Upper lobe of left lung (tissue), 6 donors: ENCODE results near the gene BNIP2. TPM values are rescaled to one million over a fixed set of nuclear protein-coding genes. Genes with fewer than 3 reads are reported as not detected.

Source experiments
- ATAC-seq, 2 donors: fragments of 200-7000 bp; cut with Tn5 transposase; one replicate each; pipeline ENCODE4 v1.9.1; 2022; ENCODE audit warnings: mild to moderate bottlenecking in 2 of 2, moderate library complexity in 2 of 2; ENCODE audit not compliant: low FRiP score in 2 of 2
- DNase-seq, 2 donors: peaks; one replicate each; pipeline ENCODE4 v3.0.0-alpha.2; 2019 to 2020
- H3K27ac ChIP-seq, 4 donors: fragments of 200-600 bp; sonication (generic); one replicate each; pipeline ENCODE4 v1.5.1; 2016 to 2019
- H3K27me3 ChIP-seq, 4 donors: fragments of 200-600 bp; sonication (generic); one replicate each; pipeline ENCODE4 v1.5.1; 2017 to 2019
- H3K36me3 ChIP-seq, 4 donors: fragments of 200-600 bp; sonication (generic); one replicate each; pipeline ENCODE4 v1.5.1; 2016 to 2019
- H3K4me1 ChIP-seq, 4 donors: fragments of 200-600 bp; sonication (generic); one replicate each; pipeline ENCODE4 v1.5.1; 2018 to 2019
- H3K4me3 ChIP-seq, 4 donors: fragments of 200-600 bp; sonication (generic); one replicate each; pipeline ENCODE4 v1.5.1; 2017 to 2019; ENCODE audit warnings: mild to moderate bottlenecking in 2 of 4, moderate library complexity in 1 of 4
- H3K9me3 ChIP-seq, 4 donors: fragments of 200-600 bp; sonication (generic); one replicate each; pipeline ENCODE4 v1.5.1; 2018 to 2019
- EP300 ChIP-seq, 4 donors: sonication (generic); formaldehyde crosslinking; IDR thresholded peaks; one replicate each; pipeline ENCODE4 v1.5.1; 2017; ENCODE audit warnings: antibody characterized with exemption in 4 of 4, control low read depth in 2 of 4
- POLR2A ChIP-seq, 4 donors: fragments of 450-650 bp; IDR thresholded peaks; one replicate each; pipeline ENCODE4 v1.5.1; 2016 to 2017; ENCODE audit warnings: antibody characterized with exemption in 4 of 4, mild to moderate bottlenecking in 2 of 4
- POLR2AphosphoS5 ChIP-seq, 2 donors: sonication (generic); formaldehyde crosslinking; IDR thresholded peaks; one replicate each; pipeline ENCODE4 v1.5.1; 2017; ENCODE audit warnings: antibody characterized with exemption in 2 of 2
- WGBS, 2 donors: methylation state at CpG; one replicate each; pipeline ENCODE4 v1.1.5; 2017 to 2018; 5-methylcytosine and 5-hydroxymethylcytosine counted together
- total RNA-seq, 6 donors: library from RNA; depleted of rRNA in 4 of 6; stranded (reverse); fragments of >200 nt in 4 of 6; gene quantifications; one replicate each; pipeline versions ENCODE4 v1.1.0 to v1.2.1, GENCODE V29; 2016 to 2021
- TF ChIP-seq, protein P1 (sequence below), 6 experiments: fragments of 450-650 bp in 4 of 6; fragments of 200-600 bp in 2 of 6; sonication (generic) in 2 of 6; IDR thresholded peaks; one replicate each; pipeline ENCODE4 v1.5.1; 2016 to 2019; ENCODE audit warnings: antibody characterized with exemption in 6 of 6
- donor health status: DM: no; HTN: no; CAD: no; lungs with moderate emphysema.
- donor health status: DM: no; HTN: yes; CAD: no; lungs with severe emphysema.

BNIP2 gene
- total RNA-seq, 6 donors from 2014 or later = 95.0 to 286 (median 152) TPM

DNA sequence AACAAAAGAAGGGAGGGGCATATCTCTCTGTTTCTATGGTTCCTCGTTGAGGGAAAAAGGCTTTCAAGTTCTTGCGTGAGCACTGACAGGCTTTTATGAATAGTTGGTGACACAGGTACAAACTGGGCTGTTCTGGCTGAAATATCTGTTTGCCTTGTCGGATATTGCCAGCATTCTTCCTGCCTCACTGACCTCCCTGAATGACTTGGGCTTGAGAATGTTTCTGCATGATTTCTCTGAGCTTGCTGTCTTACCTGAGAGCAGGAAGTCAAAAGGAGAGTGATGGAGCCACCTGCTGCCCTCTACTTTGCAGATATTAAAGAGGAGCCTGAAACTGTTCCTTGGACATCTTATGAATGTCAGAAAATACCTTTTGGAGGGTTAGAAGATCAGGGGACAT is 72.7 kb downstream of the BNIP2 start:
- Histone ChIP-seq H3K36me3 (no peaks in the 10 kb centered on the region), H3K4me3 (no peak overlapping the region), H3K9me3 (no peaks in the 10 kb centered on the region), H3K27ac (no peak overlapping the region), H3K4me1 (peaks cover 0 to 3% (median 0%) of the 10 kb centered on the region in 4 donors), H3K27me3 (no peaks in the 10 kb centered on the region)
- TF ChIP-seq POLR2AphosphoS5 (IDR thresholded peaks at IDR 0.05) (no peak), POLR2A (IDR thresholded peaks at IDR 0.05) (no peak), EP300 (IDR thresholded peaks at IDR 0.05) (no peak)
- TF ChIP-seq, protein P1, sequence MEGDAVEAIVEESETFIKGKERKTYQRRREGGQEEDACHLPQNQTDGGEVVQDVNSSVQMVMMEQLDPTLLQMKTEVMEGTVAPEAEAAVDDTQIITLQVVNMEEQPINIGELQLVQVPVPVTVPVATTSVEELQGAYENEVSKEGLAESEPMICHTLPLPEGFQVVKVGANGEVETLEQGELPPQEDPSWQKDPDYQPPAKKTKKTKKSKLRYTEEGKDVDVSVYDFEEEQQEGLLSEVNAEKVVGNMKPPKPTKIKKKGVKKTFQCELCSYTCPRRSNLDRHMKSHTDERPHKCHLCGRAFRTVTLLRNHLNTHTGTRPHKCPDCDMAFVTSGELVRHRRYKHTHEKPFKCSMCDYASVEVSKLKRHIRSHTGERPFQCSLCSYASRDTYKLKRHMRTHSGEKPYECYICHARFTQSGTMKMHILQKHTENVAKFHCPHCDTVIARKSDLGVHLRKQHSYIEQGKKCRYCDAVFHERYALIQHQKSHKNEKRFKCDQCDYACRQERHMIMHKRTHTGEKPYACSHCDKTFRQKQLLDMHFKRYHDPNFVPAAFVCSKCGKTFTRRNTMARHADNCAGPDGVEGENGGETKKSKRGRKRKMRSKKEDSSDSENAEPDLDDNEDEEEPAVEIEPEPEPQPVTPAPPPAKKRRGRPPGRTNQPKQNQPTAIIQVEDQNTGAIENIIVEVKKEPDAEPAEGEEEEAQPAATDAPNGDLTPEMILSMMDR (IDR thresholded peaks at IDR 0.05) = no peak
- DNase-seq = no peak
- ATAC-seq = no peak
- WGBS, 2 donors = 63 to 69% methylated on average over 3 of the region's 3 CpGs

DNA sequence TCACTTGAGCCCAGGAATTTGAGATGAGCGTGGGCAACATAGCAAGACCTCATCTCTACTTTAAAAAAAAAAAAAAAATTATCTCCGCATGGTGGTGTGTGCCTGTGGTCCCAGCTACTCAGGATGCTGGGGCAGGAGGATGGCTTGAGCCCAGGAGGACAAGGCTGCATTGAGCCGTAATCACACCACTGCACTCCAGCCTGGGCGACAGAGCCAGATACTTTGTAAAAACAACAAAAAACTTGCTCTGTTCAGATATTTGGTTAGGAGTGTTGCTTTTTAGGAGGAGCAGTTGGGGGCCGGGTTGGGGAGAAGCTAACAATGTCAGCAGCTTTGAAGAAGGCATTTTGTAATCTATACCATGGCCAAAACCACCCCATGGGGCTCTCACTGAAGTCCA is 73.5 kb downstream of the BNIP2 start:
- no peaks in the 10 kb centered on the region for H3K27me3 ChIP-seq
- H3K4me3 ChIP-seq = no peak overlapping the region
- H3K27ac ChIP-seq = no peak overlapping the region
- 90 to 92% methylated on average over 5 of the region's 5 CpGs for WGBS, 2 donors
- H3K9me3 ChIP-seq = no peaks in the 10 kb centered on the region
- DNase-seq = no peak
- TF ChIP-seq POLR2A (IDR thresholded peaks at IDR 0.05) (no peak), POLR2AphosphoS5 (IDR thresholded peaks at IDR 0.05) (no peak), EP300 (IDR thresholded peaks at IDR 0.05) (no peak)
- TF ChIP-seq, protein P1 (IDR thresholded peaks at IDR 0.05) = no peak
- ATAC-seq = no peak
- no peaks in the 10 kb centered on the region for H3K36me3 ChIP-seq
- peaks cover 0 to 5% (median 0%) of the 10 kb centered on the region in 4 donors for H3K4me1 ChIP-seq

DNA sequence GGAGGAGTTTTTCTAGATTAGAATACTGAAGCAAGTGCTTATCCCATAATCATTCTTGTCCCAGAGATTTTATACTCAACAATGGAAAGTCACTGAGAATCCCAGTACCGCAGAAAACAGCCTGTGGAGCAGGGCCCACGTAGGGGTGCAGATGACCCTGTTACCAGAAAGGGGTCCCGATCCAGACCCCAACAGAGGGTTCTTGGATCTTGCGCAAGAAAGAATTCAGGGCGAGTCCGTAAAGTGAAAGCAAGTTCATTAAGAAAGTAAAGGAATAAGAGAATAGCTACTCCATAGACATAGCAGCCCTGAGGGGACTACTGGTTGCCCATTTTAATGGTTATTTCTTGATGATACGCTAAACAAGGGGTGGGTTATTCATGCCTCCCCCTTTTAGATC is 75.0 kb downstream of the BNIP2 start:
- Histone ChIP-seq H3K4me1 (peaks cover 0 to 5% (median 0%) of the 10 kb centered on the region in 4 donors), H3K27me3 (no peaks in the 10 kb centered on the region), H3K36me3 (no peaks in the 10 kb centered on the region), H3K4me3 (no peak overlapping the region), H3K9me3 (no peaks in the 10 kb centered on the region), H3K27ac (no peak overlapping the region)
- DNase-seq = no peak
- no peak for ATAC-seq
- WGBS, 2 donors = 95% methylated on average over 7 of the region's 7 CpGs
- no peak for TF ChIP-seq POLR2AphosphoS5 (IDR thresholded peaks at IDR 0.05)
- no peak for TF ChIP-seq POLR2A (IDR thresholded peaks at IDR 0.05)
- TF ChIP-seq, protein P1 (IDR thresholded peaks at IDR 0.05) = no peak
- TF ChIP-seq EP300 (IDR thresholded peaks at IDR 0.05) = no peak

GRCh38 chr15:59611276-59612260 is 77.6 kb downstream of the BNIP2 start, which contains the start of gene GCNT3:
TSS of gene GCNT3 (plus strand) at chr15:59611783. CDS start at chr15:59618239, 6,456 bp downstream.
- 68 to 72% methylated on average over 8 of the region's 8 CpGs for WGBS, 2 donors
- peak in 1 of 2 donors; percentile 55 for DNase-seq
- Histone ChIP-seq H3K27ac (no peak within 1 kb of the TSS), H3K4me1 (peaks cover 0 to 5% (median 0%) of the 10 kb centered on the region in 4 donors), H3K27me3 (no peaks in the 10 kb centered on the region), H3K4me3 (no peak within 1 kb of the TSS), H3K9me3 (no peaks in the 10 kb centered on the region), H3K36me3 (no peaks in the 10 kb centered on the region)
- ATAC-seq = no peak
- TF ChIP-seq, protein P1 (IDR thresholded peaks at IDR 0.05) = no peak
- TF ChIP-seq EP300 (IDR thresholded peaks at IDR 0.05) = peak in 1 of 4 donors; percentile 59
